Smooth muscle cell (in vitro differentiated cells): ENCODE data around the gene RTN4RL2. TPM values are rescaled to one million over a fixed set of nuclear protein-coding genes. Genes with fewer than 3 reads are reported as not detected.

Experiments
- DNase-seq: peaks from one replicate; lab custom pipeline; 2025; ENCODE audit not compliant: unreplicated experiment; lab: John Stamatoyannopoulos, UW
- H2AFZ ChIP-seq: fragments of 200-600 bp; sonication (generic); 2 replicates; pipeline ENCODE4 v1.6.0; 2016; ENCODE audit warnings: antibody characterized with exemption, low read depth, mild to moderate bottlenecking
- H3F3A ChIP-seq: fragments of 200-600 bp; sonication (generic); 2 replicates; pipeline ENCODE4 v1.6.0; 2017; ENCODE audit warnings: antibody characterized with exemption, low read depth
- H3K27ac ChIP-seq: fragments of 200-600 bp; sonication (generic); 2 replicates; pipeline ENCODE4 v1.5.1; 2016; ENCODE audit warnings: low read depth, mild to moderate bottlenecking
- H3K27me3 ChIP-seq: fragments of 200-600 bp; sonication (generic); 2 replicates; pipeline ENCODE4 v1.6.1; 2016; ENCODE audit warnings: low read depth, mild to moderate bottlenecking
- H3K36me3 ChIP-seq: fragments of 200-600 bp; sonication (generic); 2 replicates; pipeline ENCODE4 v1.5.1; 2016; ENCODE audit warnings: low read depth
- H3K4me1 ChIP-seq: fragments of 200-600 bp; sonication (generic); 2 replicates; pipeline ENCODE4 v1.5.1; 2016; ENCODE audit warnings: low read depth
- H3K4me2 ChIP-seq: fragments of 200-600 bp; sonication (generic); 2 replicates; pipeline ENCODE4 v1.6.0; 2016; ENCODE audit warnings: mild to moderate bottlenecking
- H3K4me3 ChIP-seq: fragments of 200-600 bp; sonication (generic); 2 replicates; pipeline ENCODE4 v1.5.1; 2016; ENCODE audit warnings: mild to moderate bottlenecking
- H3K79me2 ChIP-seq: fragments of 200-600 bp; sonication (generic); 2 replicates; pipeline ENCODE4 v1.6.0; 2016; ENCODE audit warnings: low read depth, mild to moderate bottlenecking
- H3K9ac ChIP-seq: fragments of 200-600 bp; sonication (generic); 2 replicates; pipeline ENCODE4 v1.6.0; 2016; ENCODE audit warnings: low read depth
- H3K9me3 ChIP-seq: fragments of 200-600 bp; sonication (generic); replicated peaks from 2 replicates; pipeline ENCODE4 v1.5.1; 2016; ENCODE audit warnings: low read depth
- H4K20me1 ChIP-seq: fragments of 200-600 bp; sonication (generic); 2 replicates; pipeline ENCODE4 v1.6.0; 2016; ENCODE audit warnings: low read depth
- CTCF ChIP-seq: fragments of 200-600 bp; sonication (generic); IDR thresholded peaks from 2 replicates; pipeline ENCODE4 v1.5.1; 2017; ENCODE audit warnings: borderline replicate concordance, mild to moderate bottlenecking, antibody characterized with exemption; ENCODE audit not compliant: insufficient read depth, poor library complexity, severe bottlenecking
- WGBS: methylation state at CpG from one replicate; pipeline ENCODE4 v1.1.7; 2016; ENCODE audit warnings: low lambda C conversion rate; 5-methylcytosine and 5-hydroxymethylcytosine counted together
- polyA plus RNA-seq: library from polyadenylated mRNA; unstranded; fragments of >200 nt; fragmentation: Nextera tagmentation; extraction: Ambion mirVana; gene quantifications from 2 replicates; pipeline ENCODE4 v1.2.1, GENCODE V29; 2016
- total RNA-seq: library from RNA; depleted of rRNA; stranded (reverse); fragments of >200 nt; gene quantifications from 2 replicates; pipeline ENCODE4 v1.2.3, GENCODE V29; 2014

The RTN4RL2 gene
- total and polyA plus RNA-seq, 2 experiments from 2014 or later = 0.34 TPM; not detected in 1

DNA sequence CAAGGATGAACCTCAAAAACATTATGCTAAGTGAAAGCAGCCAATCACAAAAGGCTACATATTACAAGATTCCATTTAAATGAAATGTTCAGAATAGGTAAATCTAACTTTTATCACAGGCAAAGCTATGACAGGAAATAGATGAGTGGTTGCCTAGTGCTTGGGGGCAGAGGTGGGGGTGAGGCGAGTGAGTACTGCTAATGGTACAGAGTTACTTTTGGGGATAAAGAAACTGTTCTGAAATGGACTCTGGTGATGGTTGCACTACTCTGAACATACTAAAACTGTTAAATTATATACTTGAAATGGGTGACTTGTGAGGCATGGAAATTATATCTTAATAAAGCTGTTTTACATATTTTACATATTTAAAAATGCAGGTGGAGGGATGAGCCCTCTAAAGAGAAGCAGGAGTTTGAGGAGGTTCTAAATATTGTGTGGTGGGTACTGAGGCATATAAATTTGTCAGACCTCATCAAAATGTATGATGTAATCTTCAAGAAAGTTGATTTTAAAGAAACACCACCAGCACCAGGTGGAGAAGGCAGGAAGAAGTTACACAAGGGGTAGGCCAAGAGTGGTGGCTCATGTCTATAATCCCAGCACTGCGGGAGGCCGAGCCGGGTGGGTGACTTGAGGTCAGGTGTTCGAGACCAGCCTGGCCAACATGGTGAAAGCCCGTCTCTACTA is 51.6 kb downstream of the RTN4RL2 start:
- H3K27me3 ChIP-seq = peaks cover 9% of the 10 kb centered on the region

DNA sequence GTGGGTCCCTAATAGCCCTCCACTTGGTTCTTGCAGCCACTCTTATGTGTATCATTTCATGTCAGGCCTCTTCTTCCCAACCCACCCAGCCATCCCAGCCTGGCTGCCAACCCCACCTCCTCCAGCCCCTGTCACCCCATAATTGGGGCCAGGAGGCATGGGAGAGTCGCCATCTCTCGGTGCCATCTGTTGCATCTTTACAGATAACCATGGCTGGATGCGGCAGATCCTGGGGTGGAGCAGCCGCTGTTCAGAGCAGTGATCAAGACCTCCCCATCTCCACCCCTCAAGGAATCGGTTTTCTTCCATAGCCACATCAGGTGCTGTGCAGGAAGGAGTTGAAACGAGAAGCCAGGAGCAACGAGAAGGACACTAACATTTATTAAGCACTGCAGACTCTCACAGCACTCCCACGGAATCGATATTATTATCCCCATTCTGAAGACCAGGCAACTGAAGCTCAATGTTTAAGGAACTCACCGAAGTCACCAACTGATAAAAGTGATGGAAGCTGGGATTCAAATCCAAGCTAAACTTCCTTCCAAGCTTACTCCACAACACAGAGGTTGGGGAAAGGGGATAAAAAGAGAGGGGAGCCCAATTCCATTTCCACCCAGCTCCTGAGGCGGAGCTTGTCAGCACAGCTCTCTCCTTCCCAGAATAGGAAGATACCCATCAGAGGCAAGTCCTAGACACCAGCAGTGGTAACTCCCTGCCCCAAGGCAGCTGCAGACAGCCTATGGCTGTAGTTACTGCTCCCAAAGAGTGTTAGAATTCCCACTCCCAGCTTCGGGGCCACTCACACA is 52.5 kb downstream of the RTN4RL2 start:
- no peaks in the 10 kb centered on the region for H3F3A ChIP-seq
- 87% methylated on average over 12 of the region's 12 CpGs for WGBS
- H3K27me3 ChIP-seq = peaks cover 10% of the 10 kb centered on the region
- no peak overlapping the region for H3K27ac ChIP-seq
- no peak for TF ChIP-seq CTCF
- no peaks in the 10 kb centered on the region for H3K4me1 ChIP-seq
- no peaks in the 10 kb centered on the region for H4K20me1 ChIP-seq
- no peak overlapping the region for H2AFZ ChIP-seq
- no peak overlapping the region for H3K9ac ChIP-seq
- no peaks in the 10 kb centered on the region for H3K9me3 ChIP-seq
- no peak overlapping the region for H3K4me3 ChIP-seq
- H3K79me2 ChIP-seq = no peaks in the 10 kb centered on the region
- DNase-seq = no peak
- H3K36me3 ChIP-seq = no peaks in the 10 kb centered on the region
- no peak overlapping the region for H3K4me2 ChIP-seq

More for the DNA sequence above, 51.6 kb downstream of the RTN4RL2 start:
- H4K20me1 ChIP-seq = no peaks in the 10 kb centered on the region
- no peak overlapping the region for H3K27ac ChIP-seq
- H3K9me3 ChIP-seq = no peaks in the 10 kb centered on the region
- no peaks in the 10 kb centered on the region for H3K4me1 ChIP-seq
- H3K36me3 ChIP-seq = no peaks in the 10 kb centered on the region
- no peaks in the 10 kb centered on the region for H3K79me2 ChIP-seq
- no peaks in the 10 kb centered on the region for H3F3A ChIP-seq
- WGBS = 97% methylated on average over 6 of the region's 6 CpGs
- H3K4me3 ChIP-seq = no peak overlapping the region
- no peak overlapping the region for H2AFZ ChIP-seq
- no peak for TF ChIP-seq CTCF
- no peak for DNase-seq
- H3K9ac ChIP-seq = no peak overlapping the region
- no peak overlapping the region for H3K4me2 ChIP-seq

DNA sequence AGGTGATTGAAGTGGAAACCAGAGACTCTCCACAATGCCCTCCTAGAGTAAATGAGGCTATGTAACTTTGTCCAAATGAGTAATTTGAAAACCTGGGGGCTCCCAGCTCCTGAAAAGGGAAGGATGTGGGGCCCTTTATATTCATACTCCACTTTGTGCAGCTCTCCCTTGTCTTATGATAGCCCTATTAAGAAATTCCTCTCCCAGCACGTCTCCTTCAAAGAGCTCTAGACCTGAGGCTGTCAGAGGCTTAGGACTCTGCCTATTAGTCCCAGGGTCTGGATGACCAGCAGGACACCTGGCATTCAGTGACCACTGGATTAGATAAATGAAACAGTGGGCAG is 53.1 kb downstream of the RTN4RL2 start:
- H3K27ac ChIP-seq = no peak overlapping the region
- no peaks in the 10 kb centered on the region for H4K20me1 ChIP-seq
- H3K9ac ChIP-seq = no peak overlapping the region
- no peaks in the 10 kb centered on the region for H3F3A ChIP-seq
- H2AFZ ChIP-seq = no peak overlapping the region
- no peaks in the 10 kb centered on the region for H3K36me3 ChIP-seq
- no peak overlapping the region for H3K4me2 ChIP-seq
- no peaks in the 10 kb centered on the region for H3K79me2 ChIP-seq
- no peaks in the 10 kb centered on the region for H3K4me1 ChIP-seq
- H3K9me3 ChIP-seq = no peaks in the 10 kb centered on the region
- WGBS = 59% methylated on average over 1 of the region's 1 CpG
- H3K4me3 ChIP-seq = no peak overlapping the region
- DNase-seq = no peak
- TF ChIP-seq CTCF = no peak
- peaks cover 10% of the 10 kb centered on the region for H3K27me3 ChIP-seq
